Non-pigmented ciliary epithelial cell (primary cell): ENCODE results near the gene PACRG.

ENCODE experiments used
- DNase-seq: peaks from one replicate; pipeline ENCODE4 v3.0.0-alpha.2; 2010; ENCODE audit warnings: low read depth

PACRG gene

GRCh38 chr6:162778603-162779002 lies 50.8 kb downstream of the PACRG start:
- DNase-seq, result no peak

- DNase-seq, result no peak
These were observed 58.0 kb downstream of the PACRG start for GRCh38 chr6:162785632-162786242.

- DNase-seq, result peak; percentile 2
These were observed 70.9 kb downstream of the PACRG start for GRCh38 chr6:162798546-162799266.

GRCh38 chr6:162814426-162814973 lies 86.7 kb downstream of the PACRG start:
- DNase-seq, result no peak

DNA sequence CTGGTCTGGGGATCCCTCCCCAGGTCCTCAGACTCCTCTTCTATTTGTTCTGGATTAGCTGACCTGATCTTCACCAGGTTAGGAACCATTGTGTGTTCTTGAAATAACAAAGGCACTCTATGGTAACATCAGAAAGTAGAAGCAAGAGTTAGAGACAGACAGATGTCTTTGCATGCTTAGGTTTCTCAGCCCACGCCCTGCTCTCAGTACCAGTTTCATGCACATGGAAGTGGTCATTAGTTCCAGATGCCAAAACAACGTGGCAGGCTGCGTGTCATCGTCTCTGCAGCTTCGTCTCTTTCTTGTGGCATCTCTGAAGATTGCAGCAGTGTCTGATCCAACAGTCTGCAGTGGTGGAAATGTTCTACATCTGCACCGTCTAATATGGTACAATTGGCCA lies 89.4 kb downstream of the PACRG start:
- no peak for DNase-seq

GRCh38 chr6:162819284-162819683 lies 91.5 kb downstream of the PACRG start:
- DNase-seq, result no peak

DNA sequence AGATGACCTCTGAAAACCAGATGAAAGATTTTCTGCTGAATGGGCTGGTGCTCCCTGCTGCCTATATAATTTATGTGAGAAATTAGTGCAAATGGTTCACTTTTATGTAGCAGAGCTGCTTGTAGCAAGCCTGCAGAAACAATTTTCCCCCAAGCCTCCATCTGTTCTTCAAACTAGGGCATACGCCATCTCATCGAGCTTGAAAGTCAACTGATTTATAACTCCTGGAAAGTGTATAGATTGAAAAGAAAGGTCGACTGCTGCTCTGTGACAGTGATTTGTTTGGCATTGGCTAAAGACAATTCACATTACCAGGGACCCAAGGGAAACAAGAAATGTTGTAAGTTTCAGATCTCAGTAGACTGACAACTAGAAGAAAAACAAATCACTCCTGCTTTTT lies 93.3 kb downstream of the PACRG start:
- DNase-seq, result no peak

DNA sequence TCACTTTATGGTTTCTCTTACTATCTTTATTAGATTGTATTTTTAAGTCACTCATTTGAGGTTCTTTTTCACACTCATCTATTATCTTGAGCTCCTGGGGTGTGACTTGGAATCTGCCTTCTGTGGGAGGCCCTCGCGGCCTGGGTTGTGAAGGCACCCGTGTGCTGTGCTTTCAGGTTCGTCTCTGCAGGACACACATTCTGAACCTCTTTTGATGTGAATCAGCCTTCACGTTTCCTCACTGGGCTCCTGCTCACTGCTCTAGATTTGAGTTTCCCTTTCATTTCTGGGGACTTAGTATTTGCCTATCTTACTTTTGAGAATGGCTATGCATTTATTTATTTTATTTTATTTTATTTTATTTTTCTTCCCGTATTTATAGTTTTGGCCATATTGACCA lies 97.8 kb downstream of the PACRG start:
- no peak for DNase-seq

- peak; percentile 6 for DNase-seq
These were observed 101.4 kb downstream of the PACRG start for GRCh38 chr6:162829013-162829742.

DNA sequence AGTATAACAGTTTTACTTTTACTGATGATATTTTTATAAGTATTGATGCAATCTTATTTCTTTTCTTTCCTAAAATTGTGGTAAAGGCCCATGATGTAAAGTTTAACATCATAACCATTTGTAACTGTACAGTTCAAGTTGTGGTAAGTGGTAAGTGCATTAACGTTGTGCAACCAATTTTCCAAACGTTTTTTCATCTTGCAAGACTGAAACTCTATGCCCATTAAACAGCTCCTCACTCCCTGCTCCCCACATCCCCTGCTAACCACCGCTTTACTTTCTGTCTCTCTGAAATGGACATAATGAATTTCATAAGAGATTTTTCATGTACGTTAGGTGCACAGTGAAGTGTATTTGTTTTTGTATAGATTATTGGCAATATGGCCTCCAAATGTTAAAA lies 106.0 kb downstream of the PACRG start:
- no peak for DNase-seq

DNA sequence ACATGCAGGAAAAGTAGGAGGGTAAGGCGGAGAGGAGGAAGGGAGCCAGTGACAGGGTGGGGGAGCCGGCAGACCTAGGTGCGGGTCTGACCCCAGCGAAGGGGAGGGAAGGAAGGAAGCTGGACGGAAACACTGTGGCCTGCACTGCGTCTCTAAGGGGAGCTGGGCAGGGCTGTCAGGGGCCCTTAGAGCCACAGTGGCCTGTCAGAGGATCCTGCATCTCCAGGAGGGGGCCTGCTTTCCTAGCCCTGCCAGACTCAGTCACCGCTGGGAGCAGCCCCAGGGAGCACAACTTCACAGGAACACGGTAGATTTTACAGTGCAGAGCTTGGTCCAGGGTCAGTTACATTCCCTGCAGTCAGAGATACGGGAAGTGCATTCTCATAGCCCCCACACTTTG lies 118.2 kb downstream of the PACRG start:
- no peak for DNase-seq

DNA sequence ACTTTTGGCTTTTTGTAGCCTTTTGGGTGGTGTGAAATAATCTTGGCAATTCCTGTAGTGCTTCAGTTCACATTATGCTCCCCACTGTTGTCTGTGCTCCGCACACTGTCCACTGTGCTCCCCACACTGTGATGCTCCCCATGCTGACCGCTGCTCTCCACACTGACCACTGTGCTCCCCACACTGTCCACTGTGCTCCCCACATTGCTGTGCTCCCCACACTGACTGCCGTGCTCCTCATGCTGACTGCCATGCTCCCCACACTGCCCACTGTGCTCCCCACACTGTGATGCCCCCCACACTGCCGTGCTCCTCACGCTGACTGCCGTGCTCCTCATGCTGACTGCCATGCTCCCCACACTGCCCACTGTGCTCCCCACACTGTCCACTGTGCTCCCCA lies 118.9 kb downstream of the PACRG start:
- no peak for DNase-seq

DNA sequence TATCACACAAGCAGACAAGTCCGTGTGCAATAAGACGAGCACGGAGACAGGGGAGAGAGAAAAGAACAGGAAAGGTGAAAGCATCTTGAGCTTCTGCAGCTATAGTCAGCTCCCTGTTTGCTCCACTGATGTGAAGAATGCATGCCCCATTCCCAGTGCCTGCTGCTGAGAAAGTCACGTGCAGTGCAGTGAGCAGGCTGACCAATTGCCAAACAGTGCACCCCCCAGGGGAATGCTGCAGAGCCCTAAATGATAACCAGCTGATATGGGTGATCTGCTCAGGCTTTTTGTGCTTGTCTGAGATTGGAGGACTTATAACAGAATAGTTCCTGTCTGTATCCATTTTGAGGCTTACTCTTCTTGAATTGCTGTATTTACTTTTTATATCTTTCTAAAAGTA lies 121.5 kb downstream of the PACRG start:
- DNase-seq, result no peak

DNA sequence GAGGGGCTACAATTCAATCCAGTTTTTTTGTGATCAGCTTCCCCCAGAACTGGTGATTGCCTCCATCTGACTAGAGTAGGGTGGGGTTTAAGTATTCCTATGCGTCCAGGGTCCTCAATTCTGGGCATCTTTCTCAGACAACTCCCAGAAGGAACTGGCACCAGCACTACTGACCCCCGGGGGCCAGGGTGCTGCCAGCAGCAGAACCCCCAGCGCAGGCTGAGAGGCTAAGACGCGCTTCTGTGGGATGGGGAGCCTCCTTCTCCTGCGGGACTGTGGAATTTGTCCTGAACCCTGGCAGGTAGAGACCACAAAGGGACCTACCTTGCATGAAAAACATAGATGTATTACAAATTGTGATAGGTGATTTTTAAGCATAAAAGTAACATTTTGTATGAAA lies 124.4 kb downstream of the PACRG start:
- DNase-seq, result no peak

- DNase-seq, result no peak
These were observed 125.2 kb downstream of the PACRG start for GRCh38 chr6:162852840-162853577.

GRCh38 chr6:162854228-162854627 lies 126.5 kb downstream of the PACRG start:
- DNase-seq, result no peak

- DNase-seq, result no peak
These were observed 127.0 kb downstream of the PACRG start for GRCh38 chr6:162854734-162855191.

DNA sequence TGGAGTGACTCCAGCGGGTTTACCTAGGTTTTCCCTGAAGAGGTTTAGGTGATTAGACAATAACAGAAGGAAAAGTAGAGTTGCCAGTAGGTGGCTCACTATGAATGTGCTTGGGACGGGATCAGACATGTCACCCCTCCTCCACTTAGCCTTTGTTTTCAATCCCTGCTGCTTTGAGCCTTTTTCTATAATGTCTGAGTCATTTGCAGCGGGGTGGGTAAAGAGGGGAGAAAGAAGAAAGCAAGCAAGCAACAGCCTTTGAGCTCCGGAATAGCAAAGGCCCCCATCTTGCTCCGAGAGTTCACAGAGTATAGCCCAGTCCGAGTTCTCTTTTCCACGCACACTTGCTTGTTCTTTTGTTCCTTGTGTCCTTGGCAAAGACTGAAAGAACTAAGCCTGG lies 129.1 kb downstream of the PACRG start:
- peak; percentile 71 for DNase-seq

- DNase-seq, result no peak
These were observed 129.6 kb downstream of the PACRG start for GRCh38 chr6:162857326-162857725.

DNA sequence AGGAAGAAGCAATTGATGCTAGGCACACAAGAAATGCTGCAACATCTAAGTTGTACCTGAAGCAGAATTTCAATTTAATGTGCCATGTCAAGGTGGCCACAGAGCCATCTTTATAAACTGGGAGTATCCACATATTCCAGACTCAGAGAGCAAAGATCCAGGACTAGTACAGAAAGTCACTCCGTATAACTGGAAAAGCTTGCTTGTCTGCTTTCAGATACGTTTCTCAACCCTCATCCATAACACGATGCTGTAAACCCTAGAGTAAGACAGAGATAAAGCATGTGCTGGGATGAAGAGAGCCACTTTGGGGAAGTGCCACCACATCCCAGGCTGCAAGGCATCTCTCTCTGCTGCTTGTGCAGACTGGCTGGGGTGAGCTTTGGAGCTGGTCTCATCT lies 134.7 kb downstream of the PACRG start:
- no peak for DNase-seq

DNA sequence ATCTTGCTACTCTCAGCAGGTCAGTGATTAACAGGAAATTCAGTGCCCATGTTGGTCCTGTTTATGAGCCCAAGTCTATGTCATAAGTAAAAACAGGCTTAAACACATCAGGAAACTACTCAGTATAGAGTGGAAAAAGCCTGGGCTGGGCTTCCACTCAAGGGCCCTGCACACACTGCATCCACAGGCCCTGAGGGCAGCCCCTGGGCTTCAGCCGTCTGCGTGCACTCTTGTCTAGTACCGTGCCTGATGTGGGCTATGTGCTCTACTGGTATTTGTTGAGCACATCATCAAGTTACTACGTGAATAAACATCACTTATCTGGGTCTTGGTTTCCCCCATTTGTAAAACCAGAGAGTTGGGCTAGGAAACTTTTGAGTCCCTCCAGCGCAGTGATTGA lies 135.2 kb downstream of the PACRG start:
- DNase-seq, result no peak

GRCh38 chr6:162863821-162864220 lies 136.0 kb downstream of the PACRG start:
- no peak for DNase-seq
